ENCODE data around the gene GRHL1. TPM values are rescaled to one million over a fixed set of nuclear protein-coding genes. Genes with fewer than 3 reads are reported as not detected.

Gene GRHL1
- total and polyA plus RNA-seq, 2 of the 8 experiments (the other 6 are each of a cell fraction or from before 2014, with no cell fraction given), result 1.3 to 3.6 TPM

GRCh38 chr2:10004401-10004800, 52.9 kb downstream of the GRHL1 start (continued):
- no peak for TF ChIP-seq SRF (IDR thresholded peaks at IDR 0.05; ENCODE audit: low read depth, low read length)
- no peak for TF ChIP-seq SP4 (IDR thresholded peaks at IDR 0.05; ENCODE audit: low read length)
- TF ChIP-seq CBX5 (IDR thresholded peaks at IDR 0.05; ENCODE audit: low read depth, low read length), result no peak
- TF ChIP-seq SUZ12 (IDR thresholded peaks at IDR 0.05; ENCODE audit: low read length), result no peak
- no peak for TF ChIP-seq EGR1 (IDR thresholded peaks at IDR 0.05; ENCODE audit: borderline replicate concordance, low read depth, low read length)
- no peak for TF ChIP-seq RFX5 (IDR thresholded peaks at IDR 0.05; ENCODE audit: borderline replicate concordance, low read depth, low read length)
- no peak for TF ChIP-seq JUND (IDR thresholded peaks at IDR 0.05; ENCODE audit: low read length)
- no peak for TF ChIP-seq USF2 (IDR thresholded peaks at IDR 0.05; ENCODE audit: low read length)
- no peak for TF ChIP-seq MAX (IDR thresholded peaks at IDR 0.05)

All from H1 (cell line).